Keratinocyte (primary cell): ENCODE results near the gene MAOB.

Experiments
- EZH2 ChIP-seq: IDR thresholded peaks from one replicate; pipeline ENCODE4 v1.6.1; 2012; ENCODE audit warnings: inconsistent platforms, mild to moderate bottlenecking, low read length, moderate library complexity
- TF ChIP-seq, protein P1 (sequence below), 3 experiments: IDR thresholded peaks in 1 of 3; conservative IDR thresholded peaks in 1 of 3; optimal IDR thresholded peaks in 1 of 3; 2 replicates in 2 of 3; 3 replicates in 1 of 3; pipeline versions ENCODE3 to v1.5.1; 2011; ENCODE audit warnings: low read length in 3 of 3, mild to moderate bottlenecking in 3 of 3, moderate library complexity in 2 of 3, control low read depth in 1 of 3, inconsistent platforms in 1 of 3; ENCODE audit not compliant: insufficient read depth in 2 of 3; ENCODE audit errors: extremely low read depth in 1 of 3

DNA sequence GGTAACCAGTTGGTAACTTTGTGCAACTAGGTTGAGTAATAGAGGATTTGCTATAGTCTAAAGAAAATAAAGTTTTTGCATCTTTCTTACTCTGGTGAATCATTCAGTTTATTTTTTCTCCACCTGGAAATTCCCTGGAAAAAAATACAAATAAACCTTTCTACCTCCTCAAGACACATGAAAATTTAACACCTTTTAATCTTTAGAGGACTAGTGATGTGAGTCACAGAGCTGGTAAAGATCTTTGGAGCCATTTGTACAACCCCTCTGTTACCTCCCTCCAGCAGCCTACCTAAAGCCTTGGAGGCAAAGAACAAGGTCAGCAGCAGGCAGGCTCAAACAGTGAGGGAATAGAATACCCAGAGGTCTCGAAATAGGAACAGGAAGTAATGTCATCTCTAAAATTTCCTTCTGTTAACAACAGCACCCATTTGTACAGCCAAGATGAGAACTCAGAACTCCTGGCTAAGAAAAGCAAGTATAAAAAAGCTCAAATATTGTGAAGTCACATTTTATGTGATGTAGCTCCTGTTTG lies 10.2 kb upstream of the MAOB start:
- TF ChIP-seq EZH2, result no peak
- TF ChIP-seq, protein P1, sequence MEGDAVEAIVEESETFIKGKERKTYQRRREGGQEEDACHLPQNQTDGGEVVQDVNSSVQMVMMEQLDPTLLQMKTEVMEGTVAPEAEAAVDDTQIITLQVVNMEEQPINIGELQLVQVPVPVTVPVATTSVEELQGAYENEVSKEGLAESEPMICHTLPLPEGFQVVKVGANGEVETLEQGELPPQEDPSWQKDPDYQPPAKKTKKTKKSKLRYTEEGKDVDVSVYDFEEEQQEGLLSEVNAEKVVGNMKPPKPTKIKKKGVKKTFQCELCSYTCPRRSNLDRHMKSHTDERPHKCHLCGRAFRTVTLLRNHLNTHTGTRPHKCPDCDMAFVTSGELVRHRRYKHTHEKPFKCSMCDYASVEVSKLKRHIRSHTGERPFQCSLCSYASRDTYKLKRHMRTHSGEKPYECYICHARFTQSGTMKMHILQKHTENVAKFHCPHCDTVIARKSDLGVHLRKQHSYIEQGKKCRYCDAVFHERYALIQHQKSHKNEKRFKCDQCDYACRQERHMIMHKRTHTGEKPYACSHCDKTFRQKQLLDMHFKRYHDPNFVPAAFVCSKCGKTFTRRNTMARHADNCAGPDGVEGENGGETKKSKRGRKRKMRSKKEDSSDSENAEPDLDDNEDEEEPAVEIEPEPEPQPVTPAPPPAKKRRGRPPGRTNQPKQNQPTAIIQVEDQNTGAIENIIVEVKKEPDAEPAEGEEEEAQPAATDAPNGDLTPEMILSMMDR (optimal IDR thresholded peaks at IDR 0.05 in 1 of 3, IDR thresholded peaks at IDR 0.05 in 1 of 3, conservative IDR thresholded peaks at IDR 0.05 in 1 of 3; ENCODE audit: extremely low read depth in 1 of 3, insufficient read depth in 2 of 3, low read length in 3 of 3), result no peak
